Colonic mucosa (tissue), 4 donors: ENCODE data around the gene ARHGEF10L. TPM values are rescaled to one million over a fixed set of nuclear protein-coding genes. Genes with fewer than 3 reads are reported as not detected.
A peak's percentile ranks its signal among the peaks of the same experiment; 100 is the strongest.

Experiments used
- DNase-seq: peaks from one replicate; pipeline ENCODE4 v3.0.0-alpha.2; 2020
- H3K27ac ChIP-seq: fragments of 200-600 bp; one replicate; pipeline ENCODE4 v1.8.0; 2021
- H3K27me3 ChIP-seq: fragments of 200-600 bp; one replicate; pipeline ENCODE4 v1.8.0; 2021
- H3K36me3 ChIP-seq: fragments of 200-600 bp; one replicate; pipeline ENCODE4 v1.8.0; 2021
- H3K4me1 ChIP-seq: fragments of 200-600 bp; one replicate; pipeline ENCODE4 v1.8.0; 2021; ENCODE audit warnings: mild to moderate bottlenecking
- H3K4me3 ChIP-seq: fragments of 200-600 bp; one replicate; pipeline ENCODE4 v1.8.0; 2021
- H3K9ac ChIP-seq, 2 donors: one replicate each; pipeline ENCODE4 v1.7.0; 2013; ENCODE audit warnings: control low read depth in 2 of 2, low read depth in 2 of 2, low read length in 2 of 2
- H3K9me3 ChIP-seq: fragments of 200-600 bp; one replicate; pipeline ENCODE4 v1.8.0; 2021
- CTCF ChIP-seq: fragments of 200-600 bp; IDR thresholded peaks from one replicate; pipeline ENCODE4 v1.8.0; 2022; ENCODE audit warnings: antibody characterized with exemption, mild to moderate bottlenecking
- intact Hi-C: fragments of 100-400 bp; cut with DNase I; formaldehyde crosslinking; loops from one replicate; pipeline ENCODE4 v1.14.1; 2022
- total RNA-seq, 2 donors: library from RNA; stranded (reverse); fragmentation: NEBNext Ultra II Directional in 1 of 2; extraction: Animal tissue kit (Norgen Biotek cat#: 25700) in 1 of 2; gene quantifications; one replicate each; pipeline ENCODE4 v1.2.1, GENCODE V29; 2021
- donor health status: healthy.
- donor health status: DM: no; HTN: no; CAD: no.
- donor health status: DM: no; HTN: no; CAD: no.

Gene ARHGEF10L
- total RNA-seq, 2 donors from 2014 or later = 77.5 to 133 TPM

GRCh38 chr1:17617787-17618557 is 78.5 kb downstream of the ARHGEF10L start:
- Histone ChIP-seq H3K9ac (no peak overlapping the region), H3K27ac (no peak overlapping the region), H3K4me1 (no peaks in the 10 kb centered on the region), H3K9me3 (no peaks in the 10 kb centered on the region), H3K27me3 (no peaks in the 10 kb centered on the region), H3K36me3 (peaks cover 5% of the 10 kb centered on the region), H3K4me3 (no peak overlapping the region)
- DNase-seq = no peak
- intact Hi-C loops = no loop called here
- no peak for TF ChIP-seq CTCF

GRCh38 chr1:17618558-17619247 is 79.2 kb downstream of the ARHGEF10L start:
- Histone ChIP-seq H3K27ac (no peak overlapping the region), H3K9me3 (no peaks in the 10 kb centered on the region), H3K4me1 (no peaks in the 10 kb centered on the region), H3K27me3 (no peaks in the 10 kb centered on the region), H3K36me3 (peaks cover 12% of the 10 kb centered on the region), H3K4me3 (peak overlapping the region; percentile 3), H3K9ac (no peak overlapping the region)
- TF ChIP-seq CTCF = no peak
- DNase-seq = no peak
- intact Hi-C loops = no loop called here

GRCh38 chr1:17620448-17620847 is 81.0 kb downstream of the ARHGEF10L start:
- H3K27ac ChIP-seq = no peak overlapping the region
- H3K9ac ChIP-seq = no peak overlapping the region
- no peak for DNase-seq
- H3K27me3 ChIP-seq = no peaks in the 10 kb centered on the region
- H3K36me3 ChIP-seq = peaks cover 18% of the 10 kb centered on the region
- TF ChIP-seq CTCF = no peak
- intact Hi-C loops = no loop called here
- H3K9me3 ChIP-seq = no peaks in the 10 kb centered on the region
- no peak overlapping the region for H3K4me3 ChIP-seq
- no peaks in the 10 kb centered on the region for H3K4me1 ChIP-seq

GRCh38 chr1:17621691-17622090 is 82.2 kb downstream of the ARHGEF10L start:
- intact Hi-C loops = no loop called here
- TF ChIP-seq CTCF = no peak
- no peak overlapping the region for H3K9ac ChIP-seq
- DNase-seq = no peak
- no peak overlapping the region for H3K27ac ChIP-seq
- no peaks in the 10 kb centered on the region for H3K9me3 ChIP-seq
- H3K36me3 ChIP-seq = peaks cover 18% of the 10 kb centered on the region
- no peaks in the 10 kb centered on the region for H3K27me3 ChIP-seq
- H3K4me1 ChIP-seq = no peaks in the 10 kb centered on the region
- H3K4me3 ChIP-seq = no peak overlapping the region

- no peak overlapping the region for H3K9ac ChIP-seq
- H3K4me3 ChIP-seq = no peak overlapping the region
- H3K36me3 ChIP-seq = peaks cover 18% of the 10 kb centered on the region
- H3K9me3 ChIP-seq = no peaks in the 10 kb centered on the region
- TF ChIP-seq CTCF = no peak
- intact Hi-C loops = no loop called here
- H3K27ac ChIP-seq = no peak overlapping the region
- H3K27me3 ChIP-seq = no peaks in the 10 kb centered on the region
- DNase-seq = no peak
- no peaks in the 10 kb centered on the region for H3K4me1 ChIP-seq
Measured at GRCh38 chr1:17622823-17623222, 83.3 kb downstream of the ARHGEF10L start.
